K562 (cell line): ENCODE measurements around the gene DOK3. TPM values are rescaled to one million over a fixed set of nuclear protein-coding genes. Genes with fewer than 3 reads are reported as not detected.

Experiments
- CBFA2T2 ChIP-seq: fragments of 450-650 bp; conservative IDR thresholded peaks from 2 replicates; pipeline ENCODE4 v1.6.1; 2017; ENCODE audit warnings: mild to moderate bottlenecking
- DIDO1 ChIP-seq: fragments of 450-650 bp; IDR thresholded peaks from 2 replicates; pipeline ENCODE4 v1.6.1; 2016; ENCODE audit warnings: low read depth, missing biosample characterization, missing genetic modification characterization
- FOS ChIP-seq: IDR thresholded peaks from 3 replicates; pipeline ENCODE4 v1.6.1; 2011; ENCODE audit not compliant: insufficient read length; ENCODE audit errors: extremely low read depth
- GABPB2 ChIP-seq: fragments of 250-450 bp; sonication (Bioruptor Pico); conservative IDR thresholded peaks from 2 replicates; pipeline ENCODE4 v1.5.1; 2021; ENCODE audit warnings: mild to moderate bottlenecking
- HNRNPK ChIP-seq: fragments of 200-400 bp; formaldehyde crosslinking; IDR thresholded peaks from one replicate; pipeline ENCODE4 v1.6.1; 2018; ENCODE audit warnings: mild to moderate bottlenecking, low read depth, low read length; ENCODE audit not compliant: poor library complexity, severe bottlenecking
- ZNF184 ChIP-seq: sonication (generic); formaldehyde crosslinking; IDR thresholded peaks from 2 replicates; pipeline ENCODE4 v1.5.0; 2020; ENCODE audit warnings: missing genetic modification reagents
- ZNF57 ChIP-seq: fragments of 450-650 bp; formaldehyde crosslinking; IDR thresholded peaks from 2 replicates; pipeline ENCODE4 v1.4.0; 2020; ENCODE audit warnings: mild to moderate bottlenecking, moderate library complexity
- polyA plus RNA-seq, 8 experiments: library from polyadenylated mRNA; depleted of rRNA in 4 of 8; stranded (reverse) in 5 of 8; unstranded in 3 of 8; fragments of >200 nt; fragmentation: Nextera tagmentation in 2 of 8; fragmentation: Illumina TruSeq in 1 of 8; extraction: Ambion mirVana in 2 of 8; extraction: Trizol in 1 of 8; gene quantifications; 2 replicates each; pipeline versions ENCODE4 v1.2.1 to v1.2.3, GENCODE V29; 2011 to 2014; ENCODE audit warnings: inconsistent platforms in 1 of 8, missing spikeins in 1 of 8
- total RNA-seq, 7 experiments: library from RNA; depleted of rRNA in 6 of 7; stranded (reverse); fragments of >200 nt in 6 of 7; fragmentation: Illumina TruSeq in 2 of 7; extraction: Trizol in 2 of 7; gene quantifications; 2 replicates each; pipeline versions ENCODE4 v1.2.1 to v1.2.3, GENCODE V29; 2011 to 2021; ENCODE audit warnings: low replicate concordance in 1 of 7
- TF ChIP-seq, protein P1 (sequence below): fragments of 250-450 bp; sonication (Bioruptor Pico); IDR thresholded peaks from 2 replicates; pipeline ENCODE4 v1.8.0; 2021; ENCODE audit warnings: mild to moderate bottlenecking, moderate library complexity
- TF ChIP-seq, protein P2 (sequence below): fragments of 250-450 bp; sonication (Bioruptor Pico); IDR thresholded peaks from 2 replicates; pipeline ENCODE4 v1.4.0; 2020

The DOK3 gene
- total and polyA plus RNA-seq, 9 of the 15 experiments (the other 6 are each of a cell fraction or from before 2014, with no cell fraction given), result 1.3 to 23.0 (median 8.0) TPM

DNA sequence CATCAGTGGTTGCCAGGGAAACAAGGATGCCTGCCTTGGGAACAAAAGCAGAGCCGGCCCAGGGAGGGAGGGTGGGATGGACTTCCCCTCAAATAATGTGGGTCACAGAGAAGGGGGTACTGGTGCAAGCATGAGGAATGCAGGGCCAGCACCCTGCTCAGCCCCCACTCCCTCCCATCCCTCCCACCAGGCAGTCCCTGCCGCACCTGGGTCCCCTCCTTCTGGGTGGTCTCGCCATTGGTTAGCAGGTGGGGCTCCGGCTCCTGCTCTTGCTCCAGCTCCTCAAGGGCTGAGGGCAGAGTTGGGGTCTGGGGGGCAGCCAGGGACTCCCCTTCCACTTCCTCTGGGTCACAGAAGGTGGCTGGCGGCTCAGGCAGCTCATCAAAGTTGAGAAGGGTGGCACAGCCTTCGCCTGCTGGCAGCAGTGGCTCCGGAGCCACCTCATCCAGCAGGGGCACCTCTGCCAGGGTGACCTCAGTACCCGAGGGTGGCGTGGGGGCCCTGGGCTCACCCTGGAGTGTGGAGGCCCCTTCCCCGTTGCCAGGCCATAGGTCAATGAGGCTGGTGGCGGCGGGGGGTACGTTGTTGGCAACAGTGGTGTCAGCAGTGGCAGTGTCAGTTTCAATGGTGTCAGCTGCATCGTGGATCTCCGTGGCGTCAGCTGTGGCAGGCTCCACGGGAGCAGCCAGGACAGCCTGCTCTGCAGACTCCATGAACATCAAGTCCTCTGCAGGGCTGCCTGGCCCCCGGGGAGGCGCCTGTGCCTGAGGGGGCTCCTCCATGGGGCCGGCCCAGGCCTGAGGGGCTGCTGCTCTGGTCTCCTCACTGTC is 51.6 kb downstream of the DOK3 start (continued):
- TF ChIP-seq, protein P1, sequence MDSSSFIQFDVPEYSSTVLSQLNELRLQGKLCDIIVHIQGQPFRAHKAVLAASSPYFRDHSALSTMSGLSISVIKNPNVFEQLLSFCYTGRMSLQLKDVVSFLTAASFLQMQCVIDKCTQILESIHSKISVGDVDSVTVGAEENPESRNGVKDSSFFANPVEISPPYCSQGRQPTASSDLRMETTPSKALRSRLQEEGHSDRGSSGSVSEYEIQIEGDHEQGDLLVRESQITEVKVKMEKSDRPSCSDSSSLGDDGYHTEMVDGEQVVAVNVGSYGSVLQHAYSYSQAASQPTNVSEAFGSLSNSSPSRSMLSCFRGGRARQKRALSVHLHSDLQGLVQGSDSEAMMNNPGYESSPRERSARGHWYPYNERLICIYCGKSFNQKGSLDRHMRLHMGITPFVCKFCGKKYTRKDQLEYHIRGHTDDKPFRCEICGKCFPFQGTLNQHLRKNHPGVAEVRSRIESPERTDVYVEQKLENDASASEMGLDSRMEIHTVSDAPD (CRISPR knock-in tag), result no peak
- TF ChIP-seq FOS, result no peak
- TF ChIP-seq, protein P2, sequence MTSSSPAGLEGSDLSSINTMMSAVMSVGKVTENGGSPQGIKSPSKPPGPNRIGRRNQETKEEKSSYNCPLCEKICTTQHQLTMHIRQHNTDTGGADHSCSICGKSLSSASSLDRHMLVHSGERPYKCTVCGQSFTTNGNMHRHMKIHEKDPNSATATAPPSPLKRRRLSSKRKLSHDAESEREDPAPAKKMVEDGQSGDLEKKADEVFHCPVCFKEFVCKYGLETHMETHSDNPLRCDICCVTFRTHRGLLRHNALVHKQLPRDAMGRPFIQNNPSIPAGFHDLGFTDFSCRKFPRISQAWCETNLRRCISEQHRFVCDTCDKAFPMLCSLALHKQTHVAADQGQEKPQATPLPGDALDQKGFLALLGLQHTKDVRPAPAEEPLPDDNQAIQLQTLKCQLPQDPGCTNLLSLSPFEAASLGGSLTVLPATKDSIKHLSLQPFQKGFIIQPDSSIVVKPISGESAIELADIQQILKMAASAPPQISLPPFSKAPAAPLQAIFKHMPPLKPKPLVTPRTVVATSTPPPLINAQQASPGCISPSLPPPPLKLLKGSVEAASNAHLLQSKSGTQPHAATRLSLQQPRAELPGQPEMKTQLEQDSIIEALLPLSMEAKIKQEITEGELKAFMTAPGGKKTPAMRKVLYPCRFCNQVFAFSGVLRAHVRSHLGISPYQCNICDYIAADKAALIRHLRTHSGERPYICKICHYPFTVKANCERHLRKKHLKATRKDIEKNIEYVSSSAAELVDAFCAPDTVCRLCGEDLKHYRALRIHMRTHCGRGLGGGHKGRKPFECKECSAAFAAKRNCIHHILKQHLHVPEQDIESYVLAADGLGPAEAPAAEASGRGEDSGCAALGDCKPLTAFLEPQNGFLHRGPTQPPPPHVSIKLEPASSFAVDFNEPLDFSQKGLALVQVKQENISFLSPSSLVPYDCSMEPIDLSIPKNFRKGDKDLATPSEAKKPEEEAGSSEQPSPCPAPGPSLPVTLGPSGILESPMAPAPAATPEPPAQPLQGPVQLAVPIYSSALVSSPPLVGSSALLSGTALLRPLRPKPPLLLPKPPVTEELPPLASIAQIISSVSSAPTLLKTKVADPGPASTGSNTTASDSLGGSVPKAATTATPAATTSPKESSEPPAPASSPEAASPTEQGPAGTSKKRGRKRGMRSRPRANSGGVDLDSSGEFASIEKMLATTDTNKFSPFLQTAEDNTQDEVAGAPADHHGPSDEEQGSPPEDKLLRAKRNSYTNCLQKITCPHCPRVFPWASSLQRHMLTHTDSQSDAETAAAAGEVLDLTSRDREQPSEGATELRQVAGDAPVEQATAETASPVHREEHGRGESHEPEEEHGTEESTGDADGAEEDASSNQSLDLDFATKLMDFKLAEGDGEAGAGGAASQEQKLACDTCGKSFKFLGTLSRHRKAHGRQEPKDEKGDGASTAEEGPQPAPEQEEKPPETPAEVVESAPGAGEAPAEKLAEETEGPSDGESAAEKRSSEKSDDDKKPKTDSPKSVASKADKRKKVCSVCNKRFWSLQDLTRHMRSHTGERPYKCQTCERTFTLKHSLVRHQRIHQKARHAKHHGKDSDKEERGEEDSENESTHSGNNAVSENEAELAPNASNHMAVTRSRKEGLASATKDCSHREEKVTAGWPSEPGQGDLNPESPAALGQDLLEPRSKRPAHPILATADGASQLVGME, result peak; percentile 91; the same call in 1 of the 2 replicates
- no peak for TF ChIP-seq GABPB2 (CRISPR knock-in tag)
- no peak for TF ChIP-seq ZNF57
- TF ChIP-seq HNRNPK, result no peak
- no peak for TF ChIP-seq DIDO1 (tag)
- no peak for TF ChIP-seq CBFA2T2
- no peak for TF ChIP-seq ZNF184 (CRISPR knock-in tag)
- TF ChIP-seq, all 486 proteins: peak for 4
